CD14-positive monocyte (primary cell): ENCODE results near the gene HOXA1. TPM values are rescaled to one million over a fixed set of nuclear protein-coding genes. Genes with fewer than 3 reads are reported as not detected.

Experiments used
- DNase-seq, 3 donors: peaks; one replicate each; pipeline ENCODE4 v3.0.0-alpha.2; 2011 to 2022
- H2AFZ ChIP-seq: 2 replicates; pipeline ENCODE4 v1.6.0; 2012; ENCODE audit warnings: mild to moderate bottlenecking, low read depth, low read length, inconsistent platforms; ENCODE audit not compliant: insufficient read depth, poor library complexity, severe bottlenecking
- H3K27ac ChIP-seq, 2 donors: 1 replicate in 1 of 2; 2 replicates in 1 of 2; pipeline ENCODE4 v1.5.1; 2012 to 2013; ENCODE audit warnings: low read length in 2 of 2, control low read depth in 1 of 2, inconsistent platforms in 1 of 2, low read depth in 1 of 2, mild to moderate bottlenecking in 1 of 2
- H3K27me3 ChIP-seq, 2 donors: one replicate each; pipeline versions ENCODE4 v1.6.0 to v1.6.1; 2011 to 2013; ENCODE audit warnings: low read length in 2 of 2; ENCODE audit not compliant: control insufficient read depth in 2 of 2, insufficient read depth in 2 of 2
- H3K36me3 ChIP-seq, 2 donors: replicated peaks in 1 of 2; 1 replicate in 1 of 2; 2 replicates in 1 of 2; pipeline versions ENCODE4 v1.5.1 to v1.6.1; 2012 to 2013; ENCODE audit warnings: low read length in 2 of 2, control low read depth in 1 of 2, inconsistent platforms in 1 of 2, mild to moderate bottlenecking in 1 of 2; ENCODE audit not compliant: insufficient read depth in 2 of 2, control insufficient read depth in 1 of 2
- H3K4me1 ChIP-seq, 2 donors: 1 replicate in 1 of 2; 2 replicates in 1 of 2; pipeline versions ENCODE4 v1.5.1 to v1.6.1; 2012 to 2013; ENCODE audit warnings: low read length in 2 of 2, control low read depth in 1 of 2, inconsistent platforms in 1 of 2, mild to moderate bottlenecking in 1 of 2, moderate library complexity in 1 of 2; ENCODE audit not compliant: insufficient read depth in 2 of 2, control insufficient read depth in 1 of 2
- H3K4me2 ChIP-seq: replicated peaks from 2 replicates; pipeline ENCODE3; 2012; ENCODE audit warnings: low read length, moderate library complexity, mild to moderate bottlenecking; ENCODE audit not compliant: poor library complexity, severe bottlenecking; ENCODE audit errors: extremely low read depth
- H3K4me3 ChIP-seq, 3 experiments: fragments of 200-600 bp in 1 of 3; sonication (generic) in 1 of 3; replicated peaks in 1 of 3; 1 replicate in 2 of 3; 2 replicates in 1 of 3; pipeline ENCODE4 v1.5.1; 2011 to 2013; ENCODE audit warnings: low read length in 3 of 3, mild to moderate bottlenecking in 3 of 3, control low read depth in 2 of 3, low read depth in 2 of 3, inconsistent platforms in 1 of 3, moderate library complexity in 1 of 3
- H3K79me2 ChIP-seq: 2 replicates; pipeline ENCODE4 v1.6.0; 2012; ENCODE audit warnings: mild to moderate bottlenecking, control low read depth, inconsistent platforms, low read length, moderate library complexity; ENCODE audit not compliant: insufficient read depth
- H3K9ac ChIP-seq: 2 replicates; pipeline ENCODE4 v1.6.0; 2017; ENCODE audit warnings: low read length, mild to moderate bottlenecking; ENCODE audit not compliant: insufficient read depth, poor library complexity, severe bottlenecking
- H3K9me3 ChIP-seq, 2 donors: replicated peaks in 1 of 2; 1 replicate in 1 of 2; 2 replicates in 1 of 2; pipeline versions ENCODE4 v1.5.1 to v1.6.1; 2012 to 2013; ENCODE audit warnings: low read length in 2 of 2, control low read depth in 1 of 2; ENCODE audit not compliant: control insufficient read depth in 1 of 2, insufficient read depth in 1 of 2
- H4K20me1 ChIP-seq: 2 replicates; pipeline ENCODE4 v1.6.0; 2012; ENCODE audit warnings: mild to moderate bottlenecking, low read length, control low read depth, moderate library complexity; ENCODE audit not compliant: insufficient read depth
- H3K27ac Mint-ChIP-seq, 7 donors: one replicate each; pipeline ENCODE4 v1.8.0; 2020; ENCODE audit warnings: mild to moderate bottlenecking in 7 of 7, mixed read lengths in 7 of 7, moderate library complexity in 6 of 7, inconsistent platforms in 2 of 7
- H3K27me3 Mint-ChIP-seq, 3 donors: one replicate each; pipeline ENCODE4 v1.8.0; 2021 to 2022; ENCODE audit warnings: low read depth in 3 of 3, mild to moderate bottlenecking in 3 of 3, mixed read lengths in 3 of 3, moderate library complexity in 3 of 3, inconsistent platforms in 1 of 3
- H3K36me3 Mint-ChIP-seq, 2 donors: one replicate each; pipeline ENCODE4 v1.8.0; 2020; ENCODE audit warnings: mixed read lengths in 2 of 2, inconsistent platforms in 1 of 2, mild to moderate bottlenecking in 1 of 2
- H3K4me1 Mint-ChIP-seq: one replicate; pipeline ENCODE4 v1.8.0; 2020; ENCODE audit warnings: mild to moderate bottlenecking, mixed read lengths
- H3K4me3 Mint-ChIP-seq, 2 donors: one replicate each; pipeline ENCODE4 v1.8.0; 2020; ENCODE audit warnings: mild to moderate bottlenecking in 2 of 2, mixed read lengths in 2 of 2, moderate library complexity in 1 of 2
- H3K9me3 Mint-ChIP-seq, 7 donors: one replicate each; pipeline ENCODE4 v1.8.0; 2020 to 2022; ENCODE audit warnings: mixed read lengths in 7 of 7, mild to moderate bottlenecking in 6 of 7, moderate library complexity in 6 of 7, inconsistent platforms in 2 of 7
- WGBS: methylation state at CpG from one replicate; pipeline ENCODE4 v1.1.5; 2013; ENCODE audit warnings: missing lambda C conversion rate; ENCODE audit not compliant: insufficient coverage; 5-methylcytosine and 5-hydroxymethylcytosine counted together
- intact Hi-C, 2 donors: fragments of 100-400 bp; cut with micrococcal nuclease; formaldehyde crosslinking; loops; one replicate each; pipeline versions ENCODE4 v1.15.0 to v1.15.1; 2023
- polyA minus RNA-seq: library from RNA; depleted of rRNA, polyadenylated mRNA; stranded (reverse); fragments of >200 nt; gene quantifications from 2 replicates; pipeline ENCODE4 v1.2.3, GENCODE V29; 2012
- polyA plus RNA-seq, 3 donors: library from polyadenylated mRNA; depleted of rRNA in 1 of 3; unstranded in 2 of 3; stranded (reverse) in 1 of 3; fragments of 300-500 nt in 2 of 3; fragments of >200 nt in 1 of 3; fragmentation: Illumina TruSeq in 2 of 3; gene quantifications; 1 replicate in 2 of 3; 2 replicates in 1 of 3; pipeline ENCODE4 v1.2.3, GENCODE V29; 2012 to 2021
- total RNA-seq, 12 experiments: library from RNA in 1 of 12; stranded (reverse) in 1 of 12; fragments of 120-200 nt in 1 of 12; gene quantifications; one replicate each; pipeline ENCODE4 v1.2.4 and lab custom pipeline; 2013 to 2026; ENCODE audit warnings: mixed read lengths in 6 of 12, inconsistent platforms in 1 of 12
- TF ChIP-seq, protein P1 (sequence below): fragments of 200-600 bp; IDR thresholded peaks from one replicate; pipeline ENCODE4 v1.8.0; 2022; ENCODE audit warnings: antibody characterized with exemption, mild to moderate bottlenecking

The HOXA1 gene
- 1.2 TPM for total RNA-seq (2013)
- polyA plus RNA-seq: under 1 TPM in 2 of 3 donors, not detected in 1; 0.11 to 0.37 TPM
- polyA minus RNA-seq: 0.56 and 0.69 TPM in 2 replicates
- total RNA-seq (lab: John Stamatoyannopoulos, UW): 0.25 to 1.2 (median 0.45) reads per million in 11 experiments

DNA sequence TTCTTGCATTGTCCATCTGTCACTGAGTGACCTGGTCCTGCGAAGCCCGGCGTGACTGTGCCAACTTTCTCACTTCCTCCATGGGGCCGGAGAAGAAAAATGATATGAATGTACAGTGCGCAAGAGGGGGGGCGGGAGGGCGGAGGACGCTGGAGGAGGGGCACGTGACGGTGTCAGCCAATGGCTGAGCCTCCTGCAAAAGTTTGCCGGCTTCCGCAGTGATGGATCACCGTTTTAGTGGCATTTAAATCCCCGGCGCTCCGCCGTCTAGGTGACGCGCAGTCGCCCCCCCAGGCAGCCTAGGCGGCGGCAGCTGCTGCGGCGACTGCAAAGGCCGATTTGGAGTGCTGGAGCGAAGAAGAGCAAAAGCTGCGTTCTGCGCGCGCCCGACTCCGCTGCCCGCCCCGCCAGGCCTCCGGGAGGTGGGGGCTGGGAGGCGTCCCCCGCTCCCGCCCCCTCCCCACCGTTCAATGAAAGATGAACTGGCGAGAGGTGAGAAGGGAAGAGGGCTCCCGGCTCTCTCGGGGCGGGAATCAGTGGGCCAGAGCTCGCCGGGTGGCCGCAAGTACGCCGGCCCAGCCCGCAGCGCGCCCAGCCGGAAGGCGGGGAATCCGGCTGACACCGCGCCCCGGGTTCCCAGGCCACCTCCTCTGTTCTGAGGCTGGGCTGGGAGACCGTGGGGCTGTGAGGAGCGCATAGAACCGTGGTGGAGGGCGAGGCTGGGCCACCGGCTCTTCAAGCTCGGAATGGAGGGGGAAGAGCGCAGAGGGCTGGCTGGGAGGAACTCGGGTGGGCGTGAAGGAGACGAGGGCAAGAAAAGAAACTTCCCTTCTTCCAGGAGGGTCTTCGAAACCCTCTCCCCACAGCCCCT, at the start of gene HOXA1:
HOXA1 (minus strand) TSS at position 104 of the 871 bp plus-strand sequence; CDS start at position 16, 88 bp downstream.
- H3K27me3 ChIP-seq: peaks cover 56 to 83% of the 10 kb centered on the region in 2 donors
- Mint-ChIP-seq H3K36me3 (peaks cover 44 to 56% of the 10 kb centered on the region in 2 donors), H3K27me3 (peaks cover 74 to 88% (median 77%) of the 10 kb centered on the region in 3 donors), H3K9me3 (peaks cover 0 to 41% (median 14%) of the 10 kb centered on the region in 7 donors), H3K27ac (peak within 1 kb of the TSS; percentile 82 to 95 (median 93)), H3K4me1 (peaks cover 51% of the 10 kb centered on the region), H3K4me3 (peak within 1 kb of the TSS; percentile 89 to 95)
- H3K9ac ChIP-seq: peak within 1 kb of the TSS; percentile 93
- H3K9me3 ChIP-seq: peaks cover 0 to 6% of the 10 kb centered on the region in 2 donors
- H2AFZ ChIP-seq: peak within 1 kb of the TSS; percentile 92
- peak; percentile 92 to 96 (median 94) for DNase-seq
- peaks cover 9 to 27% of the 10 kb centered on the region in 2 donors for H3K36me3 ChIP-seq
- peaks cover 39 to 42% of the 10 kb centered on the region in 2 donors for H3K4me1 ChIP-seq
- H3K79me2 ChIP-seq: peaks cover 31% of the 10 kb centered on the region
- intact Hi-C loops: loop anchor here (2.0 to 10.0 kb wide), 5 partner anchors 39 to 235 kb away; partner anchors contain the start of genes HOXA7 (in 1 of the 2) and SKAP2 (in 1 of the 2)
- peak within 1 kb of the TSS; percentile 79 to 90 (median 88) for H3K4me3 ChIP-seq
- H4K20me1 ChIP-seq: peaks cover 42% of the 10 kb centered on the region
- TF ChIP-seq, protein P1, sequence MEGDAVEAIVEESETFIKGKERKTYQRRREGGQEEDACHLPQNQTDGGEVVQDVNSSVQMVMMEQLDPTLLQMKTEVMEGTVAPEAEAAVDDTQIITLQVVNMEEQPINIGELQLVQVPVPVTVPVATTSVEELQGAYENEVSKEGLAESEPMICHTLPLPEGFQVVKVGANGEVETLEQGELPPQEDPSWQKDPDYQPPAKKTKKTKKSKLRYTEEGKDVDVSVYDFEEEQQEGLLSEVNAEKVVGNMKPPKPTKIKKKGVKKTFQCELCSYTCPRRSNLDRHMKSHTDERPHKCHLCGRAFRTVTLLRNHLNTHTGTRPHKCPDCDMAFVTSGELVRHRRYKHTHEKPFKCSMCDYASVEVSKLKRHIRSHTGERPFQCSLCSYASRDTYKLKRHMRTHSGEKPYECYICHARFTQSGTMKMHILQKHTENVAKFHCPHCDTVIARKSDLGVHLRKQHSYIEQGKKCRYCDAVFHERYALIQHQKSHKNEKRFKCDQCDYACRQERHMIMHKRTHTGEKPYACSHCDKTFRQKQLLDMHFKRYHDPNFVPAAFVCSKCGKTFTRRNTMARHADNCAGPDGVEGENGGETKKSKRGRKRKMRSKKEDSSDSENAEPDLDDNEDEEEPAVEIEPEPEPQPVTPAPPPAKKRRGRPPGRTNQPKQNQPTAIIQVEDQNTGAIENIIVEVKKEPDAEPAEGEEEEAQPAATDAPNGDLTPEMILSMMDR: no peak
- H3K4me2 ChIP-seq: peak within 1 kb of the TSS; percentile 92
- WGBS: under 1% methylated on average over 52 of the region's 68 CpGs
- H3K27ac ChIP-seq: peak within 1 kb of the TSS; percentile 82 to 92

DNA sequence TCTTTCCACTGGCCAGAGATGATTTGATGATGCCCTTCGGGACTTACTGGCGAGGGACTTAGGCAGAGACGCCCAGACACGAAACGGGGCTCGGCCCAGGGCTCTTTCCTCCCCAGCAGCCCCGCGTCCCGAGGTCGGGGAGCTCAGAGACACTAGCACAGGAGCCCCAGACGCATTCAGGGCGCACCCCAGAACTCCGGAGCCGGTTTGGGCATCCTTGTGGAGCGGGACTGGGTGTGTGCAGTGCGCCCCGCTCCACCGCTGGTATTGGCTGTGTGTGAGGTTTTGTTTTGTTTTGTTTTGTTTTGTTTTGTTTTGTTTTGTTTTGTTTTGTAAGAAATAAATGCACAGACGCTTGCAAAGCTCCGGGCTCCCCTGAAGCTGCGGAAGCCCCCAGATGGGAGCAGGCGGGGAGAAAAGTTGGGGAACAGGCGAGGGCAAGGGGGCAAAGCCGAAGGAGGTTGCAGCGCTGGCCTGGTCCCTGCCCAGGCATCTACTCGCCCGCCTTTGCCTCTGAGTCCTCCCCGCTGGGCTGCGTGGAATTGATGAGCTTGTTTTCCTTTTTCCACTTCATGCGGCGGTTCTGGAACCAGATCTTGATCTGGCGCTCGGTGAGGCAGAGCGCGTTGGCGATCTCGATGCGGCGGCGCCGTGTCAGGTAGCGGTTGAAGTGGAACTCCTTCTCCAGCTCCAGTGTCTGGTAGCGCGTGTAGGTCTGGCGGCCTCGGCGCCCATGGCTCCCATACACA, 49.5 kb upstream of the HOXA1 start:
- no peak overlapping the region for H2AFZ ChIP-seq
- 87% methylated on average over 43 of the region's 47 CpGs for WGBS
- H3K27me3 ChIP-seq: peaks cover 41 to 76% of the 10 kb centered on the region in 2 donors
- H3K4me1 Mint-ChIP-seq: peaks cover 23% of the 10 kb centered on the region
- H3K27ac ChIP-seq: no peak overlapping the region
- H3K4me1 ChIP-seq: peaks cover 16 to 22% of the 10 kb centered on the region in 2 donors
- H3K27me3 Mint-ChIP-seq: peaks cover 66 to 82% (median 80%) of the 10 kb centered on the region in 3 donors
- peak overlapping the region in 1 of 2 donors; percentile 92 for H3K4me3 Mint-ChIP-seq
- H3K4me2 ChIP-seq: no peak overlapping the region
- no peaks in the 10 kb centered on the region for H3K36me3 ChIP-seq
- TF ChIP-seq, protein P1: no peak
- H3K36me3 Mint-ChIP-seq: peaks cover 3 to 16% of the 10 kb centered on the region in 2 donors
- intact Hi-C loops: no loop called here
- no peaks in the 10 kb centered on the region for H3K79me2 ChIP-seq
- DNase-seq: no peak
- H4K20me1 ChIP-seq: no peaks in the 10 kb centered on the region
- peaks cover 13 to 49% (median 37%) of the 10 kb centered on the region in 7 donors for H3K9me3 Mint-ChIP-seq
- no peak overlapping the region for H3K27ac Mint-ChIP-seq
- H3K9me3 ChIP-seq: peaks cover 24 to 30% of the 10 kb centered on the region in 2 donors
- H3K9ac ChIP-seq: no peak overlapping the region
- no peak overlapping the region for H3K4me3 ChIP-seq
